Measurements from ENCODE around the gene PYM1.
A peak's percentile ranks its signal among the peaks of the same experiment; 100 is the strongest.
"Not testable (repeated sequence)": the region's sequence is repeated elsewhere in the genome, so short reads cannot be mapped to it uniquely, and the experiment has no call there.

PYM1 gene

DNA sequence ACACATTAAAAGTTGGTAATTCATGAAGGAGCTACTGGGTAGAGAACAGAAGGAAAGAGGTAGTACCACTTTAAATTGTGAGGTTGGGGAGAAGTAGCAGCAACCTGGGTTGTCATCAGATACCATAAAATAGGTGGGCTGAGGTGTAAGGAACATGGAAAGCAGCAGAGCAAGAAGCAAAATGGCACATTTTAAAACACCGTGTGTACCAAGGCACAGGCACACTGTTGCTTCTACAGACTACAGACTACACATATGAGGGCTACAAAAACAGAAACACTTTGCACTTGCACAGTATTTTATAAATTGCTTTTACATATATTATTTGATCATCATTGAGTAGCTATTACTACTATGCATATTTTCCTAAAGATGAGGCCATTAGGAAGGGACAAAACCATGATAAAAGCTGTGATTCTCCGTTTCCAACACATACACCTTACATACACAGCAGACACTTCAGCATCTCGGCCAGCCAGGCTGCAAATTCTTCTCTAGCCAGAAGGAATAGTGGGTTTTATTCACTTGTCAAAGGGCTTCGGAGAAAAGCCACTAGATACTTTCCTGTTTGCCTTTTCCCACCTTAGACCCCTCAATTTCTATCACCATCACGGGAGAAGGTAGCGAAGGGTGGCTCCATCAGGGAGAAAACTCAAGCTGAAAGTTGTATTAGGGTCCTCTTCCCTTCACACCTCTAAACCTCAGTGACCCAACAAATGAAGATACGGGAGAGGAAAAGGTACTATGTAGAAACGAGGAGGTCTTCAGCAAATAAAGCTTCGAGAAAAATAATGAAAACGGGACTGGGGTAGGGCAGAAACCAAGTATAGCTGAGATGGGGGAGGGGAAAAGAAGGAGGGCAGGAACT lies 1.6 kb downstream of the PYM1 start:
- Histone ChIP-seq H3K27me3 (ENCODE audit: insufficient read depth, poor library complexity, severe bottlenecking) (no peaks in the 10 kb centered on the region), H3K27ac (ENCODE audit: poor library complexity, severe bottlenecking) (peak overlapping the region; percentile 98), H3K36me3 (ENCODE audit: low read depth) (peaks cover 45% of the 10 kb centered on the region), H3K4me3 (ENCODE audit: severe bottlenecking) (peak overlapping the region; percentile 58), H3K4me1 (ENCODE audit: insufficient read depth, poor library complexity, severe bottlenecking) (peaks cover 33% of the 10 kb centered on the region), H3K9me3 (ENCODE audit: severe bottlenecking) (no peaks in the 10 kb centered on the region)
- DNase-seq (ENCODE audit: low spot score) = no peak
- ATAC-seq (ENCODE audit: low read depth) = no peak
- TF ChIP-seq, protein P1, sequence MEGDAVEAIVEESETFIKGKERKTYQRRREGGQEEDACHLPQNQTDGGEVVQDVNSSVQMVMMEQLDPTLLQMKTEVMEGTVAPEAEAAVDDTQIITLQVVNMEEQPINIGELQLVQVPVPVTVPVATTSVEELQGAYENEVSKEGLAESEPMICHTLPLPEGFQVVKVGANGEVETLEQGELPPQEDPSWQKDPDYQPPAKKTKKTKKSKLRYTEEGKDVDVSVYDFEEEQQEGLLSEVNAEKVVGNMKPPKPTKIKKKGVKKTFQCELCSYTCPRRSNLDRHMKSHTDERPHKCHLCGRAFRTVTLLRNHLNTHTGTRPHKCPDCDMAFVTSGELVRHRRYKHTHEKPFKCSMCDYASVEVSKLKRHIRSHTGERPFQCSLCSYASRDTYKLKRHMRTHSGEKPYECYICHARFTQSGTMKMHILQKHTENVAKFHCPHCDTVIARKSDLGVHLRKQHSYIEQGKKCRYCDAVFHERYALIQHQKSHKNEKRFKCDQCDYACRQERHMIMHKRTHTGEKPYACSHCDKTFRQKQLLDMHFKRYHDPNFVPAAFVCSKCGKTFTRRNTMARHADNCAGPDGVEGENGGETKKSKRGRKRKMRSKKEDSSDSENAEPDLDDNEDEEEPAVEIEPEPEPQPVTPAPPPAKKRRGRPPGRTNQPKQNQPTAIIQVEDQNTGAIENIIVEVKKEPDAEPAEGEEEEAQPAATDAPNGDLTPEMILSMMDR (IDR thresholded peaks at IDR 0.05; ENCODE audit: poor library complexity, severe bottlenecking) = no peak

DNA sequence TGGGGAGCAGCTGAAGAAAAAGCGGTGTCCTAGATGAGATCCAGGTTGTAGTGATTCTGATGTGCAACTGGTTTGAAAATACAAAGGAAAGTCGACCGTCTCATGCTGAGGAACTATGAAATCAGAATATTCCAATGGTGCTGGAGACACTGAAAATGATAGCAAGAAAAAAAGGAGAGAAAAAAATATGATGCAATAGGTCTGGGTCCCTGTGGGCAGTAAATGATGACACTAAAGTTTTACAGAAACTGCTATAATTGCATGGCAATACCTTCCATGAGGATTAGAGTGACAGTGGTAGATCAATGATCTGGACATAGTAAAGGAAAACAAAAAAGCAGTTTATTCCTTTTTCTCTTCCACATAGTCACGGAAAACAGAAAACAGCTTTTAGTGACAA lies 2.3 kb downstream of the PYM1 start:
- peaks cover 52% of the 10 kb centered on the region for H3K36me3 ChIP-seq (ENCODE audit: low read depth)
- H3K4me1 ChIP-seq (ENCODE audit: insufficient read depth, poor library complexity, severe bottlenecking) = peaks cover 27% of the 10 kb centered on the region
- peak overlapping the region; percentile 98 for H3K27ac ChIP-seq (ENCODE audit: poor library complexity, severe bottlenecking)
- no peaks in the 10 kb centered on the region for H3K27me3 ChIP-seq (ENCODE audit: insufficient read depth, poor library complexity, severe bottlenecking)
- no peak overlapping the region for H3K4me3 ChIP-seq (ENCODE audit: severe bottlenecking)
- no peaks in the 10 kb centered on the region for H3K9me3 ChIP-seq (ENCODE audit: severe bottlenecking)
- DNase-seq (ENCODE audit: low spot score) (no peak), ATAC-seq (ENCODE audit: low read depth) (no peak)
- TF ChIP-seq, protein P1 (IDR thresholded peaks at IDR 0.05; ENCODE audit: poor library complexity, severe bottlenecking) = no peak

DNA sequence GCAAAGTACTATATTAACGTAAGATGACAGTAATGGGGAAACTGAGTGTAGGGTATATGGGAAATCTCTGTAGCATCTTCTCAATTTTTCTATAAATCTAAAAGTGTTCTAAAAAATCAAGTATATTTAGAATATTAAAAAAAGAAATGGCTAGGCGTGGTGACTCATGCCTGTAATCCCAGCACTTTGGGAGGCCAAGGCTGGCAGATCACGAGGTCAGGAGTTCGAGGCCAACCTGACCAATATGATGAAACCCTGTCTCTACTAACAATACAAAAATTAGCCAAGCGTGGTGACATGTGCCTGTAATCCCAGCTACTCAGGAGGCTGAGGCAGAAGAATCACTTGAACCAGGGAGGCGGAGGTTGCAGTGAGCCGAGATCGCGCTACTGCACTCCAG lies 4.0 kb downstream of the PYM1 start:
- DNase-seq (ENCODE audit: low spot score); H3K27me3 ChIP-seq (ENCODE audit: insufficient read depth, poor library complexity, severe bottlenecking); ATAC-seq (ENCODE audit: low read depth); H3K27ac ChIP-seq (ENCODE audit: poor library complexity, severe bottlenecking); H3K4me3 ChIP-seq (ENCODE audit: severe bottlenecking); H3K9me3 ChIP-seq (ENCODE audit: severe bottlenecking): not testable (repeated sequence)
- Histone ChIP-seq H3K36me3 (ENCODE audit: low read depth) (peaks cover 53% of the 10 kb centered on the region), H3K4me1 (ENCODE audit: insufficient read depth, poor library complexity, severe bottlenecking) (peaks cover 12% of the 10 kb centered on the region)

DNA sequence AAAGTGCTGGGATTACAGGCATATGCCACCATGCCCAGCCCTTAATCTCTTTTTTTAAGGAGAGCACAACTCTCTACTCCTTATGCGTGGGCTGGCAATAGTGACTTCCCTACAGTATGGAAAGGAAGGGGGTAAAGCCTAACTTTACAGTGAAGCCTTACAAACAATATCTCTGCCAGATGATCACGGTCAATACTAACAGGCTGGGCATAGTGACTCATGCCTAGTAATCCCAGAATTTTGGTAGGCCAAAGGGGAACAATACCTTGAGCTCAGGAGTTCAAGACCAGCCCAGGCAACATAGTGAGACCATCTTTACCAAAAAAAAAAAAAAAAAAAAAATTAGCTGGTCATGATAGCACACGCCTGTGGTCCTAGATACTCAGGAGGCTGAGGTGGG lies 5.6 kb downstream of the PYM1 start:
- TF ChIP-seq, protein P1 (IDR thresholded peaks at IDR 0.05; ENCODE audit: poor library complexity, severe bottlenecking) = no peak
- H3K27ac ChIP-seq (ENCODE audit: poor library complexity, severe bottlenecking) = no peak overlapping the region
- H3K36me3 ChIP-seq (ENCODE audit: low read depth) = peaks cover 62% of the 10 kb centered on the region
- H3K4me3 ChIP-seq (ENCODE audit: severe bottlenecking) = no peak overlapping the region
- ATAC-seq (ENCODE audit: low read depth) (no peak), DNase-seq (ENCODE audit: low spot score) (no peak)
- no peaks in the 10 kb centered on the region for H3K27me3 ChIP-seq (ENCODE audit: insufficient read depth, poor library complexity, severe bottlenecking)
- no peaks in the 10 kb centered on the region for H3K9me3 ChIP-seq (ENCODE audit: severe bottlenecking)
- peaks cover 10% of the 10 kb centered on the region for H3K4me1 ChIP-seq (ENCODE audit: insufficient read depth, poor library complexity, severe bottlenecking)

DNA sequence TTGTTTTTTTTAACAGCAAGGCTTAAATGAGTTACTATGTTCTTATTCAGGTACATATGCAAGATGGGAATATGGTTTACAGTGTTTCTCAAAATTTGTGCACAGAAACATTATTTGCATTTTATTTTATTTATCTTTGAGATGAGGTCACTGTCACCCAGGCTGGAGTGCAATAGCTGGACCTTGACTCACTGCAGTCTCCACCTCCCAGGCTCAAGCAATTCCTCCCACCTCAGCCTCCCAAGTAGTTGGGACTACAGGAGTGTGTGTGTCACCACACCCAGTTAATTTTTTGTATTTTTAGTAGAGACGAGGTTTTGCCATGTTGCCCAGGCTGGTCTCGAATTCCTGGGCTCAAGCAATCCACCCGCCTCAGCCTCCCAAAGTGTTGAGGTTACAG lies 8.7 kb downstream of the PYM1 start:
- not testable (repeated sequence) for H3K4me3 ChIP-seq (ENCODE audit: severe bottlenecking); H3K27me3 ChIP-seq (ENCODE audit: insufficient read depth, poor library complexity, severe bottlenecking); DNase-seq (ENCODE audit: low spot score); H3K27ac ChIP-seq (ENCODE audit: poor library complexity, severe bottlenecking); H3K9me3 ChIP-seq (ENCODE audit: severe bottlenecking)
- peaks cover 15% of the 10 kb centered on the region for H3K4me1 ChIP-seq (ENCODE audit: insufficient read depth, poor library complexity, severe bottlenecking)
- H3K36me3 ChIP-seq (ENCODE audit: low read depth) = peaks cover 61% of the 10 kb centered on the region
- ATAC-seq (ENCODE audit: low read depth) = peak; percentile 53

DNA sequence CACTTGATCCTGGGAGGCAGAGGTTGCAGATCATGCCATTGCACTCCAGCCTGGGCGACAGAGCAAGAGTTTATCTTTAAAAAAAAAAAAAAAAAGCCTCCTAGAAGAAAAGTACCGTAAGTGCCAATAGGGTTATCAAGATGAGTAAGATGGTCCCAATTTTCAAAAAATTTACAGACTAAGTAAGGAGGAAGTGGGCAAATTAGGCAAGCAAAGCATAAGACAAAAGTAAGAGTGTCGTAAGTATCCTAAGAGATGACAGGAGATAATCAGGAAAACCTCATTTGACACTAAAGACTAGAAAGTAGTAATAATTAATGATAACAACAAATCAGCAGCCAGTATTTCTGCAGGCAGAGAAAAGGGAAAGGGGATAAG lies 12.2 kb downstream of the PYM1 start:
- H3K4me3 ChIP-seq (ENCODE audit: severe bottlenecking) = no peak overlapping the region
- H3K36me3 ChIP-seq (ENCODE audit: low read depth) = peaks cover 44% of the 10 kb centered on the region
- no peaks in the 10 kb centered on the region for H3K9me3 ChIP-seq (ENCODE audit: severe bottlenecking)
- peaks cover 15% of the 10 kb centered on the region for H3K4me1 ChIP-seq (ENCODE audit: insufficient read depth, poor library complexity, severe bottlenecking)
- DNase-seq (ENCODE audit: low spot score) (no peak), ATAC-seq (ENCODE audit: low read depth) (no peak)
- no peaks in the 10 kb centered on the region for H3K27me3 ChIP-seq (ENCODE audit: insufficient read depth, poor library complexity, severe bottlenecking)
- TF ChIP-seq, protein P1 (IDR thresholded peaks at IDR 0.05; ENCODE audit: poor library complexity, severe bottlenecking) = no peak
- H3K27ac ChIP-seq (ENCODE audit: poor library complexity, severe bottlenecking) = peak overlapping the region; percentile 71

Data from RWPE2 (cell line).